ENCODE data around the gene PEX5L.

GRCh38 chr3:179819379-179819778 is 217.4 kb downstream of the PEX5L start:
- TF ChIP-seq SIN3A (IDR thresholded peaks at IDR 0.05; ENCODE audit: borderline replicate concordance, insufficient read depth, low read length) (no peak), TAF1 (IDR thresholded peaks at IDR 0.05; ENCODE audit: borderline replicate concordance, insufficient read depth, low read length) (no peak), POLR2AphosphoS5 (IDR thresholded peaks at IDR 0.05; ENCODE audit: low read depth, low read length) (no peak), REST (IDR thresholded peaks at IDR 0.05; ENCODE audit: insufficient read depth in 1 of 2, low read depth in 2 of 2, low read length in 2 of 2) (no peak), FOXP2 (optimal IDR thresholded peaks at IDR 0.05; ENCODE audit: borderline replicate concordance, extremely low read depth, extremely low read length, insufficient read depth) (no peak)

Measured in PFSK-1 (cell line).